Uterus (tissue), 4 donors: ENCODE data around the gene SYT2. TPM values are rescaled to one million over a fixed set of nuclear protein-coding genes. Genes with fewer than 3 reads are reported as not detected.
A peak's percentile ranks its signal among the peaks of the same experiment; 100 is the strongest.
"Not testable (repeated sequence)": the region's sequence is repeated elsewhere in the genome, so short reads cannot be mapped to it uniquely, and the experiment has no call there.

Experiments used
- DNase-seq, 2 donors: peaks; one replicate each; pipeline ENCODE4 v3.0.0-alpha.2; 2019 to 2020
- H3K27ac ChIP-seq, 2 donors: fragments of 200-600 bp; sonication (generic); 1 replicate in 1 of 2; 2 replicates in 1 of 2; pipeline ENCODE4 v1.5.1; 2016 to 2018
- H3K27me3 ChIP-seq, 2 donors: fragments of 200-600 bp; sonication (generic); one replicate each; pipeline ENCODE4 v1.5.1; 2018 to 2019; ENCODE audit warnings: control low read depth in 1 of 2
- H3K36me3 ChIP-seq, 2 donors: fragments of 200-600 bp; sonication (generic); one replicate each; pipeline ENCODE4 v1.5.1; 2019; ENCODE audit warnings: control low read depth in 1 of 2
- H3K4me1 ChIP-seq, 2 donors: fragments of 200-600 bp; sonication (generic); one replicate each; pipeline ENCODE4 v1.5.1; 2018 to 2019; ENCODE audit warnings: control low read depth in 1 of 2
- H3K4me3 ChIP-seq, 2 donors: fragments of 200-600 bp; sonication (generic); 1 replicate in 1 of 2; 2 replicates in 1 of 2; pipeline ENCODE4 v1.5.1; 2018 to 2019; ENCODE audit warnings: mild to moderate bottlenecking in 1 of 2
- H3K9me3 ChIP-seq, 2 donors: fragments of 200-600 bp; sonication (generic); one replicate each; pipeline ENCODE4 v1.5.1; 2019; ENCODE audit warnings: control low read depth in 1 of 2
- POLR2A ChIP-seq, 2 donors: fragments of 450-650 bp; IDR thresholded peaks; one replicate each; pipeline ENCODE4 v1.6.1; 2016; ENCODE audit warnings: antibody characterized with exemption in 2 of 2, mild to moderate bottlenecking in 1 of 2, moderate library complexity in 1 of 2
- intact Hi-C: fragments of 100-400 bp; cut with DNase I; formaldehyde crosslinking; loops from one replicate; pipeline ENCODE4 v1.15.1; 2023; ENCODE audit warnings: low total_unique reads
- total RNA-seq, 4 donors: library from RNA; depleted of rRNA in 3 of 4; stranded (reverse); fragments of >200 nt in 3 of 4; gene quantifications; one replicate each; pipeline versions ENCODE4 v1.1.0 to v1.2.4, GENCODE V29; 2014 to 2023
- TF ChIP-seq, protein P1 (sequence below), 4 experiments: fragments of 200-600 bp in 2 of 4; fragments of 450-650 bp in 2 of 4; sonication (generic) in 2 of 4; IDR thresholded peaks; one replicate each; pipeline ENCODE4 v1.5.1; 2016 to 2019; ENCODE audit warnings: antibody characterized with exemption in 4 of 4, mild to moderate bottlenecking in 2 of 4, moderate library complexity in 1 of 4
- donor health status: DM: yes; HTN: yes; CAD: no.

The SYT2 gene
- total RNA-seq, 4 donors from 2014 or later = 1.1 TPM; not detected in 3

DNA sequence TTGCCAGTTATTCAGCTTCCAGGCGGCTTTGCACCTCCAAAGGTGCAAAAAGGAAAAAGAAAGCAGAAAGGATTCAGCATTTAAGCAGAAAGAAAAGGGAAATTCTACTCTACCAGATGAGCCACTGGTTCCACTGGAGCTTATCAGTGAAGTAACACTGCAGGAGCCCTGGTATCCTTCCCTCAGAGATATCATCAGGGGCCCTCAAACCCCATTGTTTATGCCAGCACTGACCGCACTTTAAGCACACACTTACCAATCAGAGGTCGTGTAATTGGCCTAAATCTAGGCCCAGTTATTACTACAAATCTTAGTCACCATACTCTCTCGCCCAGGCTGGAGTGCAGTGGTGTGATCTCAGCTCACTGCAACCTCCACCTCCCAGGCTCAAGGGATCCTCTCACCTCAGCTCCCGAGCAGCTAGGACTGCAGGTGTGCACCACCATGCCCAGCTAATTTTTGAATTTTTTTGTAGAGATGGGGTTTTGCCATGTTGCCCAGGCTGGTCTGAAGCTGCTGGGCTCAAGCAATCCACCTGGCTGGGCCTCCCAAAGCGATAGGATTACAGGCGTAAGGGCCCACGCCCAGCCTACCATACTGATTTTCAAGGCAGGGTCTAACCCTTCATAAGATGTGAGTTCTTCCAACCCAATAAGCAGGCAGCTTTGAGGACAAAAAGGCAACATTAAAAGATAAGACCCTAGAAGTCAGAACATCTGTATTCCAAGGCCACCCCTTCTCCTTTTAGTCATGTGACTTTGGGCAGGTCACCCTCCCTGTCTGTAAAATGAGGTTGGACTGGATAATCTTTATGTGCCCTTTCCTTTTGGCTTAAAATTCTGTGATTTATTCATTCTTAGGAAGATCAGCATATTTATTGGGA, 125.3 kb downstream of the SYT2 start:
- intact Hi-C loops = no loop called here

DNA sequence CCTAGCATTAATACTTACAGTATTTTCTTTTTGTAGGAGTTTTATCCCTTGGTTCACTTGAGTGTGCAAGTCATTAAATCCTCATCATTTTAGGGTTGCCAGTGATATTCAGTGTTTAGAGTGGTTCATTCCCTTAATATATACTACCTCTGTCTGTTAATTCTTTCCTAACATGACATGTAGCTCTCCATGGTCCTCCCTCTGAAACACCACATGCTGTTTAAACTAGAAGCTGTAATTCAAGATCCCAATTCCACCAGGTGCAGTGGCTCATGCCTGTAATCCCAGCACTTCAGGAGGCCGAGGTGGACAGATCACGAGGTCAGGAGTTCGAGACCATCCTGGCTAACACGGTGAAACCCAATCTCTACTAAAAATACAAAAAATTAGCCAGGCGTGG, 127.9 kb downstream of the SYT2 start:
- H3K9me3 ChIP-seq, H3K4me3 ChIP-seq, DNase-seq, H3K36me3 ChIP-seq, H3K27me3 ChIP-seq, intact Hi-C loops: not testable (repeated sequence)
- H3K4me1 ChIP-seq = peaks cover 0 to 40% of the 10 kb centered on the region in 2 donors
- H3K27ac ChIP-seq = peak overlapping the region; percentile 87 to 100

More for the DNA sequence above, 125.3 kb downstream of the SYT2 start:
- DNase-seq = no peak
- H3K36me3 ChIP-seq = no peaks in the 10 kb centered on the region
- peak overlapping the region; percentile 87 to 100 for H3K27ac ChIP-seq
- no peak overlapping the region for H3K4me3 ChIP-seq
- peaks cover 5 to 18% of the 10 kb centered on the region in 2 donors for H3K4me1 ChIP-seq
- no peak for TF ChIP-seq POLR2A (IDR thresholded peaks at IDR 0.05)
- TF ChIP-seq, protein P1, sequence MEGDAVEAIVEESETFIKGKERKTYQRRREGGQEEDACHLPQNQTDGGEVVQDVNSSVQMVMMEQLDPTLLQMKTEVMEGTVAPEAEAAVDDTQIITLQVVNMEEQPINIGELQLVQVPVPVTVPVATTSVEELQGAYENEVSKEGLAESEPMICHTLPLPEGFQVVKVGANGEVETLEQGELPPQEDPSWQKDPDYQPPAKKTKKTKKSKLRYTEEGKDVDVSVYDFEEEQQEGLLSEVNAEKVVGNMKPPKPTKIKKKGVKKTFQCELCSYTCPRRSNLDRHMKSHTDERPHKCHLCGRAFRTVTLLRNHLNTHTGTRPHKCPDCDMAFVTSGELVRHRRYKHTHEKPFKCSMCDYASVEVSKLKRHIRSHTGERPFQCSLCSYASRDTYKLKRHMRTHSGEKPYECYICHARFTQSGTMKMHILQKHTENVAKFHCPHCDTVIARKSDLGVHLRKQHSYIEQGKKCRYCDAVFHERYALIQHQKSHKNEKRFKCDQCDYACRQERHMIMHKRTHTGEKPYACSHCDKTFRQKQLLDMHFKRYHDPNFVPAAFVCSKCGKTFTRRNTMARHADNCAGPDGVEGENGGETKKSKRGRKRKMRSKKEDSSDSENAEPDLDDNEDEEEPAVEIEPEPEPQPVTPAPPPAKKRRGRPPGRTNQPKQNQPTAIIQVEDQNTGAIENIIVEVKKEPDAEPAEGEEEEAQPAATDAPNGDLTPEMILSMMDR (IDR thresholded peaks at IDR 0.05) = no peak
- H3K9me3 ChIP-seq = no peaks in the 10 kb centered on the region
- no peaks in the 10 kb centered on the region for H3K27me3 ChIP-seq

DNA sequence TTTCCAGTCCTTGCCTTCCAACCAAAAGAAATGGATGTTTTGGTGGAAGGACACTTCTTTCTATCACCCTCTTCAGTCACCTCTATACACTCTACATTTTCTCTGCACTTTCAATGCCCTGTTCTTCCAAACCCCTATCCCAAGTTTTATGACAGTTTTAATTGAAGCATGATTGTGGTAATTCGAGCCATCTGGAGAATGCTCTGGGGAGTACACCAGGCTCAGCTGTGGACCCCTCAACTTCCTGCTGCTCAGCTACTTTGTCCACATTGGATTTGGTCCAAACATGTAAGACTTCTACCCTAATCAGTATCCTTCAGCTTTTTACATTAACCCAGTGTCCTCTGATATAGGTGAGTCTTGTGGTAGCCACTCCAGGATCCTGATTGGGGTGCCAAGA, 129.6 kb downstream of the SYT2 start:
- H3K36me3 ChIP-seq = no peaks in the 10 kb centered on the region
- TF ChIP-seq, protein P1 (IDR thresholded peaks at IDR 0.05) = no peak
- no peak for TF ChIP-seq POLR2A (IDR thresholded peaks at IDR 0.05)
- intact Hi-C loops = no loop called here

DNA sequence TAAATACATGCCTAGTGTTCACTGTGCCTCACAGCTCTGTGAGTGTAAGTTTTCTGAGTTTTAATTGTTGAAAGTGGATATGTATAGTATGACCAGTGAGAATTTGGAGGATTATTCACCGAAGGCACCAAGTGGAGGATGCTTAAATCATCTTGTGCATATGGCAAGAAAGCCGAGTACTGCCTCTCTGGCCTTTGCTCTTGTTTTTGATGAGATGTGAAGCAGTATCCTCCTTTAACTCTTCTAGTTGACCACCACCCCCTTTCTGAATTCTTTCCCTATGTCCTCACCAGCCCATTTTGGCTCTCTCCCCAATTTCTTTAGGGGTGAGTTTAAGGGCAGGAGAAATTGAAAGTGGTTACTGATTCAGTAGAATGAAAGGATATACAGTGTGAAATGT, 130.4 kb downstream of the SYT2 start:
- Histone ChIP-seq H3K27ac (peak overlapping the region; percentile 87 to 100), H3K4me3 (no peak overlapping the region), H3K27me3 (no peaks in the 10 kb centered on the region), H3K36me3 (no peaks in the 10 kb centered on the region), H3K9me3 (no peaks in the 10 kb centered on the region), H3K4me1 (peaks cover 0 to 40% of the 10 kb centered on the region in 2 donors)
- TF ChIP-seq POLR2A (IDR thresholded peaks at IDR 0.05) = peak in 1 of 2 donors; percentile 12
- TF ChIP-seq, protein P1 (IDR thresholded peaks at IDR 0.05) = no peak
- peak in 1 of 2 donors; percentile 59 for DNase-seq
- intact Hi-C loops = no loop called here

More for the DNA sequence above, 129.6 kb downstream of the SYT2 start:
- peak overlapping the region; percentile 87 to 100 for H3K27ac ChIP-seq
- no peak overlapping the region for H3K4me3 ChIP-seq
- H3K4me1 ChIP-seq = peaks cover 0 to 44% of the 10 kb centered on the region in 2 donors
- DNase-seq = no peak
- no peaks in the 10 kb centered on the region for H3K9me3 ChIP-seq
- no peaks in the 10 kb centered on the region for H3K27me3 ChIP-seq

DNA sequence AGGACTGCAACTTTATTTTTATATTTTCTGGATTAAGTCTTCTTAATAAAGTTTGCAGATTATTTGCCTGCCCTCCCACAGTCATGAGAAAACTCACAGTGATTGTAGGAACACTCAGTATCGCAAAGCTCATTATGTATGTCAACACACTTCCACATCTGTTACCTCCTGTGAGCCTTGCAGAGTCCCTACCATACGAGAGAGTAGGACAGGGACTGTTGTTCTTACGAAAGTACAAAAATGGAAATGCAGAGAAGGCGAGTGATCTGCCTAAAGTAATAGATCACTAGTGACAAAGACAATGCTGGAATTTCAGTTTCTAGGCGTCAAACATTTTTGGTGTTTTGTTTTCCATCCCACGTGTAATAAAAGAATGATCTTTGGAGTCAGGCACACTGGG, 131.7 kb downstream of the SYT2 start:
- no peaks in the 10 kb centered on the region for H3K36me3 ChIP-seq
- intact Hi-C loops = no loop called here
- peak overlapping the region; percentile 87 to 100 for H3K27ac ChIP-seq
- H3K27me3 ChIP-seq = no peaks in the 10 kb centered on the region
- H3K4me1 ChIP-seq = peaks cover 0 to 40% of the 10 kb centered on the region in 2 donors
- H3K9me3 ChIP-seq = no peaks in the 10 kb centered on the region
- H3K4me3 ChIP-seq = no peak overlapping the region
- TF ChIP-seq, protein P1 (IDR thresholded peaks at IDR 0.05) = no peak
- no peak for TF ChIP-seq POLR2A (IDR thresholded peaks at IDR 0.05)
- no peak for DNase-seq
